ENCODE measurements around the gene SLC22A24.

The SLC22A24 gene

DNA sequence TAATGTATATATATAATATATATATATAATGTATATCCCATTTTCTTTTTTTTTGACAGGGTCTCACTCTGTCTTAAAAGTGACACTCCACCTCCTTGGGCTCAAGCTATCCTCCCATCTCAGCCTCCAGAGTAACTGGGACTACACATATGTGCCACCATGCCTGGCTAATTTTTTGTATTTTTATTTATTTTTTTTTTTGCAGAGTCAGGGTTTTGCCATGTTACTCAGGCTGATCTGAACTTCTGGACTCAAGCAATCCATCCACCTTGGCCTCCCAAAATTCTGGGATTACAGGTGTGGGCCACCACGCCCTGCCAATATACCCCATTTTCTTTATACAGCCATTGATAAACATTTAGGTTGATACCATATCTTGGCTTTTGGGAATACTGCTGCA is 33.9 kb upstream of the SLC22A24 start:
- no peak for TF ChIP-seq OSR1 (CRISPR knock-in tag; IDR thresholded peaks at IDR 0.05)
- TF ChIP-seq ZC3H10 (CRISPR knock-in tag; IDR thresholded peaks at IDR 0.05) = no peak
- TF ChIP-seq ZNF70 (CRISPR knock-in tag; IDR thresholded peaks at IDR 0.05) = no peak
- TF ChIP-seq, protein P1, sequence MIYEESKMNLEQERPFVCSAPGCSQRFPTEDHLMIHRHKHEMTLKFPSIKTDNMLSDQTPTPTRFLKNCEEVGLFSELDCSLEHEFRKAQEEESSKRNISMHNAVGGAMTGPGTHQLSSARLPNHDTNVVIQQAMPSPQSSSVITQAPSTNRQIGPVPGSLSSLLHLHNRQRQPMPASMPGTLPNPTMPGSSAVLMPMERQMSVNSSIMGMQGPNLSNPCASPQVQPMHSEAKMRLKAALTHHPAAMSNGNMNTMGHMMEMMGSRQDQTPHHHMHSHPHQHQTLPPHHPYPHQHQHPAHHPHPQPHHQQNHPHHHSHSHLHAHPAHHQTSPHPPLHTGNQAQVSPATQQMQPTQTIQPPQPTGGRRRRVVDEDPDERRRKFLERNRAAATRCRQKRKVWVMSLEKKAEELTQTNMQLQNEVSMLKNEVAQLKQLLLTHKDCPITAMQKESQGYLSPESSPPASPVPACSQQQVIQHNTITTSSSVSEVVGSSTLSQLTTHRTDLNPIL (CRISPR knock-in tag; IDR thresholded peaks at IDR 0.05; ENCODE audit: low read depth) = no peak
- TF ChIP-seq TCF4 (CRISPR knock-in tag; IDR thresholded peaks at IDR 0.05; ENCODE audit: borderline replicate concordance) = no peak
- TF ChIP-seq, protein P2, sequence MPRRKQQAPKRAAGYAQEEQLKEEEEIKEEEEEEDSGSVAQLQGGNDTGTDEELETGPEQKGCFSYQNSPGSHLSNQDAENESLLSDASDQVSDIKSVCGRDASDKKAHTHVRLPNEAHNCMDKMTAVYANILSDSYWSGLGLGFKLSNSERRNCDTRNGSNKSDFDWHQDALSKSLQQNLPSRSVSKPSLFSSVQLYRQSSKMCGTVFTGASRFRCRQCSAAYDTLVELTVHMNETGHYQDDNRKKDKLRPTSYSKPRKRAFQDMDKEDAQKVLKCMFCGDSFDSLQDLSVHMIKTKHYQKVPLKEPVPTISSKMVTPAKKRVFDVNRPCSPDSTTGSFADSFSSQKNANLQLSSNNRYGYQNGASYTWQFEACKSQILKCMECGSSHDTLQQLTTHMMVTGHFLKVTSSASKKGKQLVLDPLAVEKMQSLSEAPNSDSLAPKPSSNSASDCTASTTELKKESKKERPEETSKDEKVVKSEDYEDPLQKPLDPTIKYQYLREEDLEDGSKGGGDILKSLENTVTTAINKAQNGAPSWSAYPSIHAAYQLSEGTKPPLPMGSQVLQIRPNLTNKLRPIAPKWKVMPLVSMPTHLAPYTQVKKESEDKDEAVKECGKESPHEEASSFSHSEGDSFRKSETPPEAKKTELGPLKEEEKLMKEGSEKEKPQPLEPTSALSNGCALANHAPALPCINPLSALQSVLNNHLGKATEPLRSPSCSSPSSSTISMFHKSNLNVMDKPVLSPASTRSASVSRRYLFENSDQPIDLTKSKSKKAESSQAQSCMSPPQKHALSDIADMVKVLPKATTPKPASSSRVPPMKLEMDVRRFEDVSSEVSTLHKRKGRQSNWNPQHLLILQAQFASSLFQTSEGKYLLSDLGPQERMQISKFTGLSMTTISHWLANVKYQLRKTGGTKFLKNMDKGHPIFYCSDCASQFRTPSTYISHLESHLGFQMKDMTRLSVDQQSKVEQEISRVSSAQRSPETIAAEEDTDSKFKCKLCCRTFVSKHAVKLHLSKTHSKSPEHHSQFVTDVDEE (CRISPR knock-in tag; IDR thresholded peaks at IDR 0.05) = no peak
- no peak for ATAC-seq

DNA sequence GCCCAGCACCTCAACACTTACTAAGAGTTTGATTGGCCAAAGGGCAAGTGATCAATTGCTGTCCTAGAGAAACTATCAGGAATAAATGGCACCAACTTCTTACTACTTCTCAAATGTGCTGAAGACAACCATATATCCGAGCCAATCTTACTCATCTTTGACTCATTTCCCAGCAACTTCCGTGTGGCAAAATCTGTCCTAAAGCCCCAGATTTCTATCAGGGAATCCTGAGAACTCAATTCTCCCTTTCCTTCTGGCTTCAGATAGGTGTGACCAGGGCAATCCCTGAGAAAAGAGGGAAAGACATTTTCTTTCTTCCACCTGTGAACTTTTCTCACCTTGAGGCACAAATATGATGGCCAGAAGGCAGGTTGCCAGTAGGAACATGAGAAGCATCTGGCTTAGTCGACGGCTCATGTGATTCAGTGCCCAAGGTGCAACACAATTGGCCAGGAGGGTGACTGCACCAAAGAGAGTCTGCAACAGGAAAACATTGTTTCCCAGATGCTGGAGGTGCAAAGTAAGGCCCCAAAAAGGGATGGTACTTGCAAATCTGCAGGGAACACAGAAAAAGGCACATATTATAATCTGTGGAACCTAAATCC is 21.8 kb upstream of the SLC22A24 start:
- no peak for ATAC-seq
- TF ChIP-seq ZNF70 (CRISPR knock-in tag; IDR thresholded peaks at IDR 0.05) = no peak

DNA sequence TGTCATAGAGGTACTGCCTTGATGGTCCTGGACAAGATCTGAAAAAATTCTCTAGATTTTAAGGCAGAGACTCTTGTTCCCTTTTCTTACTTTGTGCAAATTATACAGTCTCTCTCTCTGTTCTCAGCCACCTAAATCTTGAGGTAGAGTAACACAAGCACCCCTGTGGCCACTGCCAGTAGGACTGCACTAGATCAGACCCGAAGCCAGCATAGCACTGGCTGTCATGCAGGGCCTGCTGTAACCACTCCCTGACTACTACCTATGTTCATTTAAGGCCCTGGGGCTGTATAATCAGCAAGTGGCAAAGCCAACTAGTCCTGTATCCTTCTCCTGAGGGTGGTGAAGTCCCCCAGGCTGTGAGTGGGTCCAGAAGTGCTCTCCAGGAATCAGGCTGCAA is 11.8 kb upstream of the SLC22A24 start:
- no peak for ATAC-seq
- TF ChIP-seq, protein P1 (CRISPR knock-in tag; IDR thresholded peaks at IDR 0.05; ENCODE audit: low read depth) = no peak
- TF ChIP-seq OSR1 (CRISPR knock-in tag; IDR thresholded peaks at IDR 0.05) = no peak
- no peak for TF ChIP-seq TCF4 (CRISPR knock-in tag; IDR thresholded peaks at IDR 0.05; ENCODE audit: borderline replicate concordance)
- TF ChIP-seq ZNF70 (CRISPR knock-in tag; IDR thresholded peaks at IDR 0.05) = no peak
- no peak for TF ChIP-seq TOX (CRISPR knock-in tag; IDR thresholded peaks at IDR 0.05; ENCODE audit: borderline replicate concordance)
- TF ChIP-seq ZFP30 (CRISPR knock-in tag; IDR thresholded peaks at IDR 0.05) = no peak
- TF ChIP-seq, protein P2 (CRISPR knock-in tag; IDR thresholded peaks at IDR 0.05) = no peak
- no peak for TF ChIP-seq ZNF8 (CRISPR knock-in tag; IDR thresholded peaks at IDR 0.05)
- TF ChIP-seq, protein P3, sequence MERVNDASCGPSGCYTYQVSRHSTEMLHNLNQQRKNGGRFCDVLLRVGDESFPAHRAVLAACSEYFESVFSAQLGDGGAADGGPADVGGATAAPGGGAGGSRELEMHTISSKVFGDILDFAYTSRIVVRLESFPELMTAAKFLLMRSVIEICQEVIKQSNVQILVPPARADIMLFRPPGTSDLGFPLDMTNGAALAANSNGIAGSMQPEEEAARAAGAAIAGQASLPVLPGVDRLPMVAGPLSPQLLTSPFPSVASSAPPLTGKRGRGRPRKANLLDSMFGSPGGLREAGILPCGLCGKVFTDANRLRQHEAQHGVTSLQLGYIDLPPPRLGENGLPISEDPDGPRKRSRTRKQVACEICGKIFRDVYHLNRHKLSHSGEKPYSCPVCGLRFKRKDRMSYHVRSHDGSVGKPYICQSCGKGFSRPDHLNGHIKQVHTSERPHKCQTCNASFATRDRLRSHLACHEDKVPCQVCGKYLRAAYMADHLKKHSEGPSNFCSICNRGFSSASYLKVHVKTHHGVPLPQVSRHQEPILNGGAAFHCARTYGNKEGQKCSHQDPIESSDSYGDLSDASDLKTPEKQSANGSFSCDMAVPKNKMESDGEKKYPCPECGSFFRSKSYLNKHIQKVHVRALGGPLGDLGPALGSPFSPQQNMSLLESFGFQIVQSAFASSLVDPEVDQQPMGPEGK (CRISPR knock-in tag; IDR thresholded peaks at IDR 0.05; ENCODE audit: borderline replicate concordance) = no peak
- TF ChIP-seq, protein P4, sequence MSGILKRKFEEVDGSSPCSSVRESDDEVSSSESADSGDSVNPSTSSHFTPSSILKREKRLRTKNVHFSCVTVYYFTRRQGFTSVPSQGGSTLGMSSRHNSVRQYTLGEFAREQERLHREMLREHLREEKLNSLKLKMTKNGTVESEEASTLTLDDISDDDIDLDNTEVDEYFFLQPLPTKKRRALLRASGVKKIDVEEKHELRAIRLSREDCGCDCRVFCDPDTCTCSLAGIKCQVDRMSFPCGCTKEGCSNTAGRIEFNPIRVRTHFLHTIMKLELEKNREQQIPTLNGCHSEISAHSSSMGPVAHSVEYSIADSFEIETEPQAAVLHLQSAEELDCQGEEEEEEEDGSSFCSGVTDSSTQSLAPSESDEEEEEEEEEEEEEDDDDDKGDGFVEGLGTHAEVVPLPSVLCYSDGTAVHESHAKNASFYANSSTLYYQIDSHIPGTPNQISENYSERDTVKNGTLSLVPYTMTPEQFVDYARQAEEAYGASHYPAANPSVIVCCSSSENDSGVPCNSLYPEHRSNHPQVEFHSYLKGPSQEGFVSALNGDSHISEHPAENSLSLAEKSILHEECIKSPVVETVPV (CRISPR knock-in tag; IDR thresholded peaks at IDR 0.05) = no peak
- no peak for TF ChIP-seq SNAI2 (CRISPR knock-in tag; IDR thresholded peaks at IDR 0.05)

DNA sequence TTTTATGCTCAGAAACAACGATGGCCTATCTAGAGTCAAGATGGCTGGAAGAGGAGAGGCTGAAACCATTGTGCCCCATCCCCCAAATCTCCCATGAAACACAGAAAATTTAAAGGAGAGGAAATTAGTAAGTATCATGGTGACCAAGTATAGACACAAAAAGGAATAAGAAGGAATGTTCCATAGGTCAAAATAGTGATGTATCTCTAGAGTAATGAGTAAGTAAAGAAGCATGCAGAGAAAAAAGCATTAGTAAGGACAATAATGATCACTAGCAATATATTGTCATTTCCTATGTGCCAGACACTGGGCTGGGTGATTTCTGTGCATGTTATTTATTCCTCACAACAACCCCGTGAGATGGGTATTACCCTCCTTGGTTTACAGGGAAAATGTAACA is 2.6 kb upstream of the SLC22A24 start:
- ATAC-seq = no peak
- TF ChIP-seq, protein P2 (CRISPR knock-in tag; IDR thresholded peaks at IDR 0.05) = no peak
- TF ChIP-seq ZNF70 (CRISPR knock-in tag; IDR thresholded peaks at IDR 0.05) = no peak
- TF ChIP-seq ISL1 (CRISPR knock-in tag; IDR thresholded peaks at IDR 0.05) = no peak
- TF ChIP-seq ZC3H10 (CRISPR knock-in tag; IDR thresholded peaks at IDR 0.05) = no peak
- TF ChIP-seq SNAI2 (CRISPR knock-in tag; IDR thresholded peaks at IDR 0.05) = no peak
- TF ChIP-seq ZFP30 (CRISPR knock-in tag; IDR thresholded peaks at IDR 0.05) = no peak
- TF ChIP-seq, protein P1 (CRISPR knock-in tag; IDR thresholded peaks at IDR 0.05; ENCODE audit: low read depth) = no peak
- TF ChIP-seq ESRRG (CRISPR knock-in tag; IDR thresholded peaks at IDR 0.05) = no peak
- TF ChIP-seq, protein P4 (CRISPR knock-in tag; IDR thresholded peaks at IDR 0.05) = no peak
- TF ChIP-seq OSR1 (CRISPR knock-in tag; IDR thresholded peaks at IDR 0.05) = no peak

Measured in SK-N-SH treated with all-trans-retinoic acid at 6 μM for 48 hours (cell line).